HG02884 (cell line): ENCODE results near the gene WWOX.

ENCODE experiments used
- ATAC-seq: cut with Tn5 transposase; IDR thresholded peaks from one replicate; pipeline ENCODE4 v1.9.1; 2021; ENCODE audit warnings: mild to moderate bottlenecking, moderate library complexity; ENCODE audit not compliant: unreplicated experiment

Gene WWOX

GRCh38 chr16:78140818-78141466 lies 41.5 kb downstream of the WWOX start:
- no peak for ATAC-seq

- ATAC-seq = no peak
Measured at GRCh38 chr16:78142788-78143187, 43.3 kb downstream of the WWOX start.

GRCh38 chr16:78146807-78147206 lies 47.4 kb downstream of the WWOX start:
- no peak for ATAC-seq

GRCh38 chr16:78147911-78148401 lies 48.5 kb downstream of the WWOX start:
- ATAC-seq = no peak

GRCh38 chr16:78150233-78150632 lies 50.8 kb downstream of the WWOX start:
- ATAC-seq = no peak

GRCh38 chr16:78154729-78155461 lies 55.4 kb downstream of the WWOX start:
- ATAC-seq = no peak

- ATAC-seq = no peak
Measured at GRCh38 chr16:78155791-78156345, 56.4 kb downstream of the WWOX start.

- no peak for ATAC-seq
Measured at GRCh38 chr16:78161023-78161729, 61.7 kb downstream of the WWOX start.

- ATAC-seq = no peak
Measured at GRCh38 chr16:78163772-78164670, 64.6 kb downstream of the WWOX start.

GRCh38 chr16:78170494-78170933 lies 71.1 kb downstream of the WWOX start:
- ATAC-seq = no peak

- no peak for ATAC-seq
Measured at GRCh38 chr16:78175287-78175686, 75.8 kb downstream of the WWOX start.

GRCh38 chr16:78176435-78176834 lies 77.0 kb downstream of the WWOX start:
- ATAC-seq = no peak

- no peak for ATAC-seq
Measured at GRCh38 chr16:78177218-78177617, 77.8 kb downstream of the WWOX start.

- no peak for ATAC-seq
Measured at GRCh38 chr16:78177987-78178386, 78.5 kb downstream of the WWOX start.

GRCh38 chr16:78179666-78180065 lies 80.2 kb downstream of the WWOX start:
- ATAC-seq = no peak

GRCh38 chr16:78180349-78180748 lies 80.9 kb downstream of the WWOX start:
- ATAC-seq = no peak

- ATAC-seq = no peak
Measured at GRCh38 chr16:78183437-78184237, 84.2 kb downstream of the WWOX start.

GRCh38 chr16:78184238-78185183 lies 85.1 kb downstream of the WWOX start:
- ATAC-seq = no peak
